Lower leg skin (tissue), 3 donors: ENCODE results near the gene SYNRG.

ENCODE experiments used
- POLR2A ChIP-seq, 2 donors: fragments of 450-650 bp; IDR thresholded peaks; one replicate each; pipeline ENCODE4 v1.6.1; 2016 to 2017; ENCODE audit warnings: antibody characterized with exemption in 2 of 2, mild to moderate bottlenecking in 1 of 2, moderate library complexity in 1 of 2
- TF ChIP-seq, protein P1 (sequence below), 3 donors: fragments of 450-650 bp; IDR thresholded peaks; one replicate each; pipeline ENCODE4 v1.5.1; 2016; ENCODE audit warnings: antibody characterized with exemption in 3 of 3, mild to moderate bottlenecking in 3 of 3, moderate library complexity in 2 of 3

GRCh38 chr17:37518826-37519225, 90.4 kb downstream of the SYNRG start:
- TF ChIP-seq, protein P1, sequence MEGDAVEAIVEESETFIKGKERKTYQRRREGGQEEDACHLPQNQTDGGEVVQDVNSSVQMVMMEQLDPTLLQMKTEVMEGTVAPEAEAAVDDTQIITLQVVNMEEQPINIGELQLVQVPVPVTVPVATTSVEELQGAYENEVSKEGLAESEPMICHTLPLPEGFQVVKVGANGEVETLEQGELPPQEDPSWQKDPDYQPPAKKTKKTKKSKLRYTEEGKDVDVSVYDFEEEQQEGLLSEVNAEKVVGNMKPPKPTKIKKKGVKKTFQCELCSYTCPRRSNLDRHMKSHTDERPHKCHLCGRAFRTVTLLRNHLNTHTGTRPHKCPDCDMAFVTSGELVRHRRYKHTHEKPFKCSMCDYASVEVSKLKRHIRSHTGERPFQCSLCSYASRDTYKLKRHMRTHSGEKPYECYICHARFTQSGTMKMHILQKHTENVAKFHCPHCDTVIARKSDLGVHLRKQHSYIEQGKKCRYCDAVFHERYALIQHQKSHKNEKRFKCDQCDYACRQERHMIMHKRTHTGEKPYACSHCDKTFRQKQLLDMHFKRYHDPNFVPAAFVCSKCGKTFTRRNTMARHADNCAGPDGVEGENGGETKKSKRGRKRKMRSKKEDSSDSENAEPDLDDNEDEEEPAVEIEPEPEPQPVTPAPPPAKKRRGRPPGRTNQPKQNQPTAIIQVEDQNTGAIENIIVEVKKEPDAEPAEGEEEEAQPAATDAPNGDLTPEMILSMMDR (IDR thresholded peaks at IDR 0.05) = no peak
- no peak for TF ChIP-seq POLR2A (IDR thresholded peaks at IDR 0.05)
